Measurements from ENCODE around the gene ARHGAP26.

The ARHGAP26 gene

DNA sequence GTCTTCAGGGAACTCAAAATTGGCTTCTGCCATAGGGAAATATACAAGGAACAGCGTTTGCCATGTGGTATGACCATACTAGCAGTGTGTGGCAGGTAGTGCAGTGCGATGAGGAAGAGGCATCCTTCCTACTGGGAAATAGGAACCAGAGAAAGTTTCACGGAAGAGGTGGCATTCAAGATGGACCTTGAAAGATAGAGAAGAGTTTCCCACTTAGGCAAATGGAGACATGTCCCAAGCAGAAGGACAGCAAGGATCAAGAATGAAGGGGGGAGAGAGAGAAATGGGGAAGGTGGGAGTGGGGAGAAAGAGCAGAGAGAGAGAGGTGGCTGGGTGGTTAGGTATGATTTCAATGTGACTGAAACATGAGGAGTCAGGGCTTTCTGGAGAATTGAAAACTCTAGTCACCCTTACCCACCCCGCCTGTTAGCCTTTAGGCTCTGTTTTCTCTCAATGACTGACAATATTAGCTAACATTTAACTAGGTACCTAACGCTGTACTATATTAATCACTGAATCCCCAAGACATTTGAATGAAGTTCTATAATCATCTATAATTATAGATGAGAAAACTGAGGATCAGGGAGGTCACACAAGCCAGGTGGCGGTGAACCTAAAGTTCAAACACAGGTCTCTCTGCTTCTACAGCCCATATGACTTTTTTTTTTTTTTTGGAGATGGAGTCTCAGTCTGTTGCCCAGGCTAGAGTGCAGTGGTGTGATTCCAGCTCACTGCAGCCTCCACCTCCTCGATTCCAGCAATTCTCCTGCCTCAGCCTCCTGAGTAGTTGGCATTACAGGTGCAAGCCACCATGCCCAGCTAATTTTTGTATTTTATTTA lies 462.0 kb downstream of the ARHGAP26 start:
- FAIRE-seq (peak; percentile 96), DNase-seq (ENCODE audit: extremely low spot score, insufficient read length, low read depth) (no peak)

DNA sequence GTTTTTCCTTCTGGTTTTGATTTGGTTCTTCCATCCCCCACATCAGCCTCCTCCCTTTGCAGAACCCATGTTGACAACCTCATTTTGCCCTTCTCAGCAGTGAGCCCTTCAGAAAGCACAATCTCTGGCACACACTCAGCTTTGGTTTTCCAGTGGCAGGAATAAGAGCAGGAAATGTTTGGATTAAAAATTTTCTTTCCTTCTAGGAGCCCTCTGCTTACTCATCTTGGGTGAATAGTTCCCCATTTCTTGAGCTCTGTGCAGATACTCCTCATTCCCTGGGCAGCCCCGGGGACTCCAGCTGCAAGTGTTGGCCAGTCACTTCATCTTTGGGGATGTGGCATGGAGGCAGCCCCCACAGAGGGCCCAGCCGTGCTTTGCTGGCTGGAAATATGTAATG lies 462.9 kb downstream of the ARHGAP26 start:
- no peak for FAIRE-seq
- no peak for DNase-seq (ENCODE audit: extremely low spot score, insufficient read length, low read depth)

- DNase-seq (ENCODE audit: extremely low spot score, insufficient read length, low read depth) (no peak), FAIRE-seq (no peak)
These were observed 464.1 kb downstream of the ARHGAP26 start for GRCh38 chr5:143234162-143234842.

- FAIRE-seq (no peak), DNase-seq (ENCODE audit: extremely low spot score, insufficient read length, low read depth) (no peak)
These were observed 465.2 kb downstream of the ARHGAP26 start for GRCh38 chr5:143235423-143235822.

DNA sequence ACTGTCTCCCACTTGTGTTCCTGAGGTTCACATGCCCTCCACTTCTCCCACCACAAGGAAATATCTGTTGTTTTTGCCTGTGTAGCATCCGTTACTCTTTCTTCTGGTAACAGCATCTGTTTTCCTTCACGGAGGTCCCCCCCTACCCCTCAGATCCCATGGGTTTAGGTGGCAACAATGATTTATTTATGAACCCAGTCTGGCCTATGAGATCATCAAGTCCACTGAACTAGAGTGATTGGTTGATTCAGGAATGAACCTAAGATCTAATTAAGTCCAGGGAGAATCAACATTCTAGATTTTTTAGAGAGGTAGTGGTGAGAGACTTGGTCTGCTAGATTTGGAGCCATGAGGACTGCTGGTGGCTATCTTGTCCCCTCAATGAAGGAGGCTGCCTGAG lies 466.5 kb downstream of the ARHGAP26 start:
- DNase-seq (ENCODE audit: extremely low spot score, insufficient read length, low read depth) (no peak), FAIRE-seq (no peak)

- DNase-seq (ENCODE audit: extremely low spot score, insufficient read length, low read depth) (no peak), FAIRE-seq (no peak)
These were observed 467.5 kb downstream of the ARHGAP26 start for GRCh38 chr5:143237664-143238063.

DNA sequence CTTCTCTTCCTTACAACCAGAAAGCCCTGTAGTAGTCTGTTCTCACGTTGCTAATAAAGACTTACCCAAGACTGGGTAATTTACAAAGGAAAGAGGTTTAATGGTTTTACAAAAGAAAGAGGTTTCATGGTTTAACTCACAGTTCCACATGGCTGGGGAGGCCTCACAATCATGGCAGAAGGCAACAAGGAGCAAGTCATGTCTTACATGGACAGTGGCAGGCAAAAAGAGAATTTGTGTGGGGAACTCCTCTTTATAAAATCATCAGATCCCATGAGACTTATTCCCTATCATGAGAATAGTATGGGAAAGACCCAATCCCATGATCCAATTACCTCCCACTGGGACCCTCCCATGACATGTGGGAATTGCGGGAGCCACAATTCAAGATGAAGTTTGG lies 468.4 kb downstream of the ARHGAP26 start:
- FAIRE-seq (no peak), DNase-seq (ENCODE audit: extremely low spot score, insufficient read length, low read depth) (no peak)

GRCh38 chr5:143239882-143240518 lies 469.8 kb downstream of the ARHGAP26 start:
- no peak for FAIRE-seq

GRCh38 chr5:143241892-143242291 lies 471.7 kb downstream of the ARHGAP26 start:
- DNase-seq (ENCODE audit: extremely low spot score, insufficient read length, low read depth) = no peak
- no peak for FAIRE-seq

More at GRCh38 chr5:143239882-143240518, 469.8 kb downstream of the ARHGAP26 start:
- no peak for DNase-seq (ENCODE audit: extremely low spot score, insufficient read length, low read depth)

DNA sequence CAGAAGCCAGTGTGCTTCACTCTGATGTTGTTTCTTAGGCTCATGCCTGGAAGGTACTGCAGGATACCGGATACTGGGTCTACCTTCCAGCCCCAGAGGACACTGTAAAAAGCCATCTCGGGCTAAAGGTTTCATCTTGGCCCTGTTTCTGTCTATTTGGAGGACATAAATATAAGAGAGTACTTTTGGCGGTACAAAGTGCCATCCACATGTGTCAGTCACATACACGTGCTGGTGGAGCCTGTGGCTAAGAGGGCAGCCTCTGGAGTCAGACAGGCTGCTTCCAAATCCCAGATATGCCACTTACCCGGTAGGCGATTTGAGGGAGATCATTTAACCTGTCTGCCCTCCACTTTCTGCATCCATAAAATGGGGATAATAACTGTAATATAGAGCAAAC lies 472.9 kb downstream of the ARHGAP26 start:
- DNase-seq (ENCODE audit: extremely low spot score, insufficient read length, low read depth) = no peak
- FAIRE-seq = no peak

DNA sequence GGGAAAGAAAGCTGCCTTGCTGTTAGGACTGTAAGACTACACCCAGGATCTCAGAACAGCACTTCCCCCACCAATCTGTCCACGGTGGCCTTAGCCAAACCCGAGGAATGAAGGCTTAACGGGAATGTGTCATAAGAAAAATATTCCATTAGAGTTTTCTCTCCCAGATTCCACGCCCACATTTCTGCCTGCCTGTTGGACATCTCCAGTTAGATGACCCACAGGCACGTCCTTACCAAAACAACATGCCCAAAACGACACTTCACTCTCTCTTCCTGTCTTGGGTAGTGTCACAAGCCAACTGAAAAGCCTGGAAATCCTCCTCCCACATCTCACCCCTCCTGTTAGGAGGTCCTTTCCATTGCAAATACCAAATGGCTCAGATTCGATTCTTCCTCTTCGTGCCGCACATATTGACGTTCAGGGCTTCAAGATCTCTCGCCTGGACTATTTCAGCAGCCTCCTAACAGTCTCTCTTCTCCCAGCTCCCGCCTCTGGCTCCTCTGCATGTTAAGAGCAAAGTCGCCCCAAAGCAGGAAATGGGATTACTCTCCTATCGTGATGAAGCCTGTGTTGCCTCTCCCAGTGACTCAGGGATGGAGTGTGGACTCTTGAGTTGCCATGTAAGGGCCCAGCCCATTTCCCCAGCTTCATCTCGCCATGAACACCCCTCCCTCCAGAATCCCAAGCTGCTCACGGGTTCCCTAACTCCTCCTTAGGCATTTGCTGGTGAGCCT lies 474.0 kb downstream of the ARHGAP26 start:
- DNase-seq (ENCODE audit: extremely low spot score, insufficient read length, low read depth) (no peak), FAIRE-seq (no peak)

GRCh38 chr5:143244990-143245389 lies 474.8 kb downstream of the ARHGAP26 start:
- DNase-seq (ENCODE audit: extremely low spot score, insufficient read length, low read depth) = no peak
- no peak for FAIRE-seq

- DNase-seq (ENCODE audit: extremely low spot score, insufficient read length, low read depth) (no peak), FAIRE-seq (no peak)
These were observed 475.9 kb downstream of the ARHGAP26 start for GRCh38 chr5:143245929-143246561.

- DNase-seq (ENCODE audit: extremely low spot score, insufficient read length, low read depth) (no peak), FAIRE-seq (no peak)
These were observed 477.1 kb downstream of the ARHGAP26 start for GRCh38 chr5:143247134-143247815.

DNA sequence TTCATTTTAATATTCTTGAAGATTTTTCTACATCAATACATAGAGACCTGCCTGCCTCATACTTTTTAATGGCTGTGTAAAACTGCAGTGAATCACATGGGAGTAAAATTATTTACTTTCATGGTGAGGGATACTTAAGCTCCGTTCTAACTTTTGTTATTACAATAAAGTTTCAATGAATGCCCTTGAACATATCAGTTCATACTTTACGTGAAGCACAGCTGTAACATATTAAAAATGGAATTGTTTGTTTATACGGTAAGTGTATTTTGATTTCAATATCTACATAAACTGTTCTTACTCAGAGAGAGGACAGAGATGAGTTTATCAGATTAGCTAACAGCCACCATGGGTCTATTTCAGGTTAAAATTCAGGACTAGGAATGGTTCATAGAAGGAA lies 478.2 kb downstream of the ARHGAP26 start:
- FAIRE-seq = no peak
- no peak for DNase-seq (ENCODE audit: extremely low spot score, insufficient read length, low read depth)

GRCh38 chr5:143248822-143249579 lies 478.8 kb downstream of the ARHGAP26 start:
- FAIRE-seq = no peak

GRCh38 chr5:143249851-143250250 lies 479.7 kb downstream of the ARHGAP26 start:
- FAIRE-seq (no peak), DNase-seq (ENCODE audit: extremely low spot score, insufficient read length, low read depth) (no peak)

More at GRCh38 chr5:143248822-143249579, 478.8 kb downstream of the ARHGAP26 start:
- no peak for DNase-seq (ENCODE audit: extremely low spot score, insufficient read length, low read depth)

GRCh38 chr5:143251190-143251589 lies 481.0 kb downstream of the ARHGAP26 start:
- FAIRE-seq (peak; percentile 21), DNase-seq (ENCODE audit: extremely low spot score, insufficient read length, low read depth) (no peak)

GRCh38 chr5:143251946-143252345 lies 481.8 kb downstream of the ARHGAP26 start:
- no peak for DNase-seq (ENCODE audit: extremely low spot score, insufficient read length, low read depth)

More at GRCh38 chr5:143251946-143252345, 481.8 kb downstream of the ARHGAP26 start:
- FAIRE-seq = no peak
